A549 (cell line): ENCODE results near the gene HTR3C. TPM values are rescaled to one million over a fixed set of nuclear protein-coding genes. Genes with fewer than 3 reads are reported as not detected.

Source experiments
- ATAC-seq, 2 experiments: fragments of 200-7000 bp in 1 of 2; fragments of >200 bp in 1 of 2; cut with Nextera tagmentation in 1 of 2; cut with Tn5 transposase in 1 of 2; 3 replicates each; pipeline versions ENCODE4 v1.8.0 to v1.9.1; 2018 to 2020; ENCODE audit warnings: mild to moderate bottlenecking in 1 of 2, moderate library complexity in 1 of 2
- CTCF ChIA-PET: fragments of 300-600 bp; sonication (Branson Sonifier 250); formaldehyde crosslinking; extraction: SDS; loops from one replicate; lab custom pipeline; 2021; ENCODE audit warnings: antibody characterized with exemption, inconsistent platforms; lab: Yijun Ruan, JAX
- POLR2A ChIA-PET: fragments of 350-600 bp; formaldehyde crosslinking; extraction: SDS; loops from one replicate; lab custom pipeline; 2021; ENCODE audit warnings: antibody characterized with exemption, inconsistent platforms; lab: Yijun Ruan, JAX
- DNase-seq, 2 experiments: peaks; one replicate each; pipeline versions ENCODE4 v3.0.0 to v3.0.0-alpha.2; 2011 to 2016; ENCODE audit warnings: low read depth in 1 of 2, low spot score in 1 of 2
- FAIRE-seq: peaks from 2 replicates; lab custom pipeline; 2011; peaks lifted over from hg19 to GRCh38; lab: Jason Lieb, UNC
- H3K27ac ChIP-seq, 2 experiments: fragments of >200 bp; sonication (Bioruptor Twin); formaldehyde crosslinking; 3 replicates each; pipeline ENCODE4 v1.5.1; 2016 to 2017
- H3K4me1 ChIP-seq: fragments of >200 bp; sonication (Bioruptor Twin); formaldehyde crosslinking; 3 replicates; pipeline ENCODE4 v1.6.1; 2016
- H3K4me2 ChIP-seq: fragments of >200 bp; sonication (Bioruptor Twin); formaldehyde crosslinking; 3 replicates; pipeline ENCODE4 v1.6.1; 2016
- H3K4me3 ChIP-seq: fragments of >200 bp; sonication (Bioruptor Twin); formaldehyde crosslinking; 3 replicates; pipeline ENCODE4 v1.5.1; 2016
- H3K9me3 ChIP-seq: fragments of >200 bp; sonication (Bioruptor Twin); formaldehyde crosslinking; 3 replicates; pipeline ENCODE4 v1.6.1; 2016
- BCL3 ChIP-seq: fragments of >200 bp; sonication (Bioruptor Twin); formaldehyde crosslinking; IDR thresholded peaks from 3 replicates; pipeline ENCODE4 v1.6.1; 2016
- BHLHE40 ChIP-seq: IDR thresholded peaks from 2 replicates; pipeline ENCODE4 v1.6.1; 2012; ENCODE audit warnings: low read depth, low read length, inconsistent platforms
- CBX2 ChIP-seq: fragments of 200-600 bp; sonication (generic); IDR thresholded peaks from 2 replicates; pipeline ENCODE4 v1.6.1; 2016; ENCODE audit warnings: low read depth, mild to moderate bottlenecking, borderline replicate concordance
- ELK1 ChIP-seq: fragments of 150-350 bp; IDR thresholded peaks from 2 replicates; pipeline ENCODE4 v1.6.1; 2014; ENCODE audit warnings: low read depth, mild to moderate bottlenecking, low read length
- EP300 ChIP-seq, 2 experiments: fragments of >200 bp; sonication (Bioruptor Twin); formaldehyde crosslinking; IDR thresholded peaks; 2 replicates in 1 of 2; 3 replicates in 1 of 2; pipeline ENCODE4 v1.6.1; 2016 to 2017
- ESRRA ChIP-seq: fragments of 150-350 bp; IDR thresholded peaks from 2 replicates; pipeline ENCODE4 v1.6.1; 2014; ENCODE audit warnings: mild to moderate bottlenecking, low read length, borderline replicate concordance
- FOSB ChIP-seq: fragments of 250-450 bp; sonication (Bioruptor Pico); IDR thresholded peaks from 2 replicates; pipeline ENCODE4 v1.5.0; 2020; ENCODE audit warnings: mild to moderate bottlenecking, moderate library complexity
- FOXS1 ChIP-seq: fragments of 250-450 bp; sonication (Bioruptor Pico); IDR thresholded peaks from 2 replicates; pipeline ENCODE4 v1.5.0; 2020; ENCODE audit warnings: mild to moderate bottlenecking, moderate library complexity
- HOXB5 ChIP-seq: fragments of 250-450 bp; sonication (Bioruptor Pico); IDR thresholded peaks from 2 replicates; pipeline ENCODE4 v1.5.0; 2020; ENCODE audit warnings: mild to moderate bottlenecking, moderate library complexity
- JUNB ChIP-seq: fragments of >200 bp; sonication (Bioruptor Twin); formaldehyde crosslinking; IDR thresholded peaks from 2 replicates; pipeline ENCODE4 v1.6.1; 2016
- KDM5A ChIP-seq: fragments of 200-600 bp; sonication (generic); IDR thresholded peaks from 2 replicates; pipeline ENCODE4 v1.6.1; 2016; ENCODE audit warnings: antibody characterized with exemption, mild to moderate bottlenecking
- NPAS2 ChIP-seq: fragments of 250-450 bp; sonication (Bioruptor Pico); IDR thresholded peaks from 2 replicates; pipeline ENCODE4 v1.8.0; 2022; ENCODE audit warnings: mild to moderate bottlenecking, moderate library complexity, borderline replicate concordance
- NR3C1 ChIP-seq: fragments of >200 bp; sonication (Bioruptor Twin); formaldehyde crosslinking; IDR thresholded peaks from 3 replicates; pipeline ENCODE4 v1.6.1; 2017
- PHF8 ChIP-seq: fragments of 200-600 bp; sonication (generic); IDR thresholded peaks from 2 replicates; pipeline ENCODE4 v1.6.1; 2016; ENCODE audit warnings: low read depth, mild to moderate bottlenecking, antibody characterized with exemption, moderate library complexity, borderline replicate concordance
- POLR2A ChIP-seq: IDR thresholded peaks from 2 replicates; pipeline ENCODE4 v1.6.1; 2012; ENCODE audit warnings: mild to moderate bottlenecking, low read length
- RAD21 ChIP-seq, 2 experiments: fragments of >200 bp in 1 of 2; sonication (Bioruptor Twin) in 1 of 2; formaldehyde crosslinking in 1 of 2; IDR thresholded peaks in 1 of 2; conservative IDR thresholded peaks in 1 of 2; 2 replicates in 1 of 2; 3 replicates in 1 of 2; pipeline ENCODE4 v1.6.1; 2012 to 2018; ENCODE audit warnings: inconsistent platforms in 1 of 2
- RFX5 ChIP-seq: fragments of 450-650 bp; IDR thresholded peaks from 2 replicates; pipeline ENCODE4 v1.7.1; 2014; ENCODE audit warnings: antibody characterized with exemption, mild to moderate bottlenecking, moderate library complexity
- SREBF2 ChIP-seq: fragments of 450-650 bp; IDR thresholded peaks from 2 replicates; pipeline ENCODE4 v1.6.1; 2014; ENCODE audit warnings: mild to moderate bottlenecking, moderate library complexity
- TFCP2L1 ChIP-seq: fragments of 250-450 bp; sonication (Bioruptor Pico); IDR thresholded peaks from 2 replicates; pipeline ENCODE4 v1.5.0; 2021; ENCODE audit warnings: mild to moderate bottlenecking
- ZNF302 ChIP-seq: fragments of 250-450 bp; sonication (Bioruptor Pico); IDR thresholded peaks from 2 replicates; pipeline ENCODE4 v1.9.0; 2021; ENCODE audit warnings: inconsistent platforms, mild to moderate bottlenecking, moderate library complexity
- ZSCAN20 ChIP-seq: fragments of 250-450 bp; sonication (Bioruptor Pico); IDR thresholded peaks from 2 replicates; pipeline ENCODE4 v1.8.0; 2022; ENCODE audit warnings: mild to moderate bottlenecking, moderate library complexity
- WGBS: methylation state at CpG from one replicate; pipeline ENCODE4 v1.1.6; 2017; ENCODE audit errors: missing lambda C conversion rate; 5-methylcytosine and 5-hydroxymethylcytosine counted together
- polyA plus RNA-seq, 4 experiments: library from polyadenylated mRNA; depleted of rRNA in 3 of 4; stranded (reverse); fragments of >200 nt; fragmentation: RNase III in 1 of 4; extraction: RNeasy Plus Mini Kit Qiagen cat#74134 plus additional on column Dnase treatment in 1 of 4; gene quantifications; 2 replicates in 3 of 4; 3 replicates in 1 of 4; pipeline ENCODE4 v1.2.3, GENCODE V29; 2011 to 2017
- TF ChIP-seq, protein P1 (sequence below): fragments of 200-600 bp; sonication (generic); IDR thresholded peaks from 2 replicates; pipeline ENCODE4 v1.6.1; 2016; ENCODE audit warnings: antibody characterized with exemption, mild to moderate bottlenecking, moderate library complexity
- TF ChIP-seq, protein P2 (sequence below): fragments of 250-450 bp; sonication (Bioruptor Pico); IDR thresholded peaks from 2 replicates; pipeline ENCODE4 v1.5.0; 2020; ENCODE audit warnings: low read depth, mild to moderate bottlenecking, moderate library complexity
- TF ChIP-seq, protein P3 (sequence below): fragments of 450-650 bp; IDR thresholded peaks from 2 replicates; pipeline ENCODE4 v1.6.1; 2014; ENCODE audit warnings: antibody characterized with exemption

The HTR3C gene
- polyA plus RNA-seq, 2 of the 4 experiments (the other 2 are of a cell fraction) = not detected

DNA sequence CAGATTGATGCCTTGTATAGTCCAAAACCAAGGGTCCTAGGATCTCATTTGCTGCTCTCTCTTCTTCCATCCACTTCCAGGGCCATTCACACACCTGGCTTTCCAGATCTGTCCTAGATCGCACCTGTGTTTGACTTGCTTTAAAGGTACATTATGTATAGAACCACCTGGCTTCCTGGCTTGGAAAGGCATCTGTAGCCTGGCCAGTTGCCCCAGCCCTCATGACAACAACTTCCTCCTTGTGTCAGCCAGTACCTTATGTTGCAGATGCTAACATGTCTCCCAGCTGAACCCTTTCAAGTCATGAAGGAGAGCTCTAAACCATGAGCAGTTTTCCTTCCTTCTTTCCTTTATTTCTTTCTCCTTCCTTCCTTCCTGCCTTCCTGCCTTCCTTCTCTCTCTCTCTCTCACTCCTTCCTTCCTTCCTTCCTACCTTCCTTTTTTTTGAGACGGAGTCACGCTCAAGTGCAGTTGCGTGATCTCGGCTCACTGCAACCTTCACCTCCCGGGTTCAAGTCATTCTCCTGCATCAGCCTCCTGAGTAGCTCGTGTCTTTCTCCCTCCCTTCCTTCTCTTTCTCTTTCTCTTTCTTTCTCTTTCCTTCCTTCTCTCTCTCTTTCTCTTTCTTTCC lies 2.5 kb upstream of the HTR3C start:
- FAIRE-seq (no peak), ATAC-seq (no peak), DNase-seq (no peak)
- WGBS = 57% methylated on average over 7 of the region's 7 CpGs
- ChIA-PET CTCF (no interaction called here), POLR2A (no interaction called here)
- TF ChIP-seq POLR2A (no peak), NR3C1 (no peak), ZSCAN20 (no peak), TFCP2L1 (CRISPR knock-in tag) (no peak)
- H3K27ac ChIP-seq = no peak overlapping the region
- no peak overlapping the region for H3K4me2 ChIP-seq
- H3K4me1 ChIP-seq = no peaks in the 10 kb centered on the region
- no peak overlapping the region for H3K4me3 ChIP-seq
- no peaks in the 10 kb centered on the region for H3K9me3 ChIP-seq

- Histone ChIP-seq H3K27ac (no peak overlapping the region), H3K9me3 (no peaks in the 10 kb centered on the region), H3K4me2 (no peak overlapping the region), H3K4me1 (no peaks in the 10 kb centered on the region), H3K4me3 (no peak overlapping the region)
- ChIA-PET POLR2A (no interaction called here), CTCF (interaction anchor here (0.9 kb wide), 1 partner anchor 18 kb away, joined by 3 read pairs; no protein-coding TSS in a partner anchor)
- FAIRE-seq = no peak
- DNase-seq = no peak
- TF ChIP-seq ZNF302 (CRISPR knock-in tag) (no peak), NPAS2 (CRISPR knock-in tag) (no peak), PHF8 (no peak), FOSB (CRISPR knock-in tag) (no peak)
- TF ChIP-seq, protein P1, sequence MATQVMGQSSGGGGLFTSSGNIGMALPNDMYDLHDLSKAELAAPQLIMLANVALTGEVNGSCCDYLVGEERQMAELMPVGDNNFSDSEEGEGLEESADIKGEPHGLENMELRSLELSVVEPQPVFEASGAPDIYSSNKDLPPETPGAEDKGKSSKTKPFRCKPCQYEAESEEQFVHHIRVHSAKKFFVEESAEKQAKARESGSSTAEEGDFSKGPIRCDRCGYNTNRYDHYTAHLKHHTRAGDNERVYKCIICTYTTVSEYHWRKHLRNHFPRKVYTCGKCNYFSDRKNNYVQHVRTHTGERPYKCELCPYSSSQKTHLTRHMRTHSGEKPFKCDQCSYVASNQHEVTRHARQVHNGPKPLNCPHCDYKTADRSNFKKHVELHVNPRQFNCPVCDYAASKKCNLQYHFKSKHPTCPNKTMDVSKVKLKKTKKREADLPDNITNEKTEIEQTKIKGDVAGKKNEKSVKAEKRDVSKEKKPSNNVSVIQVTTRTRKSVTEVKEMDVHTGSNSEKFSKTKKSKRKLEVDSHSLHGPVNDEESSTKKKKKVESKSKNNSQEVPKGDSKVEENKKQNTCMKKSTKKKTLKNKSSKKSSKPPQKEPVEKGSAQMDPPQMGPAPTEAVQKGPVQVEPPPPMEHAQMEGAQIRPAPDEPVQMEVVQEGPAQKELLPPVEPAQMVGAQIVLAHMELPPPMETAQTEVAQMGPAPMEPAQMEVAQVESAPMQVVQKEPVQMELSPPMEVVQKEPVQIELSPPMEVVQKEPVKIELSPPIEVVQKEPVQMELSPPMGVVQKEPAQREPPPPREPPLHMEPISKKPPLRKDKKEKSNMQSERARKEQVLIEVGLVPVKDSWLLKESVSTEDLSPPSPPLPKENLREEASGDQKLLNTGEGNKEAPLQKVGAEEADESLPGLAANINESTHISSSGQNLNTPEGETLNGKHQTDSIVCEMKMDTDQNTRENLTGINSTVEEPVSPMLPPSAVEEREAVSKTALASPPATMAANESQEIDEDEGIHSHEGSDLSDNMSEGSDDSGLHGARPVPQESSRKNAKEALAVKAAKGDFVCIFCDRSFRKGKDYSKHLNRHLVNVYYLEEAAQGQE = no peak
- ATAC-seq = no peak
- 54% methylated on average over 9 of the region's 9 CpGs for WGBS
Measured at GRCh38 chr3:184058029-184058428, 5.2 kb downstream of the HTR3C start.

DNA sequence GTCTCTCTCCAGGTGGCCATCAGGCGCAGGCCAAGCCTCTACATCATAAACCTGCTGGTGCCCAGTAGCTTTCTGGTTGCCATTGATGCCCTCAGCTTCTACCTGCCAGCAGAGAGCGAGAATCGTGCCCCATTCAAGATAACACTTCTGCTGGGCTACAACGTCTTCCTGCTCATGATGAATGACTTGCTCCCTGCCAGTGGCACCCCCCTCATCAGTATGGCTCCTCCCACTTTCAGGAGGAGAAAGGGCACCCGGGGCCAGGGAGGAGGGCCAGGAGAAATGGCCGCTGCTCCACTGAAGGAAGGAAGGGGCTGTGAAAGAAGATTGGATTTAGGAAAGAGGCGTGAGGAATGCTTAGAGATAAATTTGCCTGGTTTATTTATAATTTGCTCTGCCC lies 6.6 kb downstream of the HTR3C start:
- 69% methylated on average over 6 of the region's 7 CpGs for WGBS
- no peaks in the 10 kb centered on the region for H3K4me1 ChIP-seq
- ATAC-seq = no peak
- no peak overlapping the region for H3K27ac ChIP-seq
- ChIA-PET CTCF (interaction anchor here (0.6 kb wide), 1 partner anchor 667 kb away, joined by 4 read pairs; no protein-coding TSS in a partner anchor), POLR2A (interaction anchor here (0.5 kb wide), 1 partner anchor 126 kb away, joined by 3 read pairs; no protein-coding TSS in a partner anchor)
- H3K4me2 ChIP-seq = no peak overlapping the region
- H3K4me3 ChIP-seq = no peak overlapping the region
- DNase-seq = no peak
- H3K9me3 ChIP-seq = no peaks in the 10 kb centered on the region
- FAIRE-seq = no peak
- TF ChIP-seq RAD21 (conservative IDR thresholded peaks at IDR 0.05 in 1 of 2, IDR thresholded peaks at IDR 0.05 in 1 of 2) (no peak), KDM5A (no peak), FOXS1 (CRISPR knock-in tag) (no peak), ELK1 (no peak), CBX2 (no peak), EP300 (IDR thresholded peaks at IDR 0.05) (no peak), RFX5 (no peak), ESRRA (no peak), BCL3 (no peak), HOXB5 (CRISPR knock-in tag) (no peak), JUNB (no peak), SREBF2 (no peak), BHLHE40 (no peak)
- TF ChIP-seq, protein P2, sequence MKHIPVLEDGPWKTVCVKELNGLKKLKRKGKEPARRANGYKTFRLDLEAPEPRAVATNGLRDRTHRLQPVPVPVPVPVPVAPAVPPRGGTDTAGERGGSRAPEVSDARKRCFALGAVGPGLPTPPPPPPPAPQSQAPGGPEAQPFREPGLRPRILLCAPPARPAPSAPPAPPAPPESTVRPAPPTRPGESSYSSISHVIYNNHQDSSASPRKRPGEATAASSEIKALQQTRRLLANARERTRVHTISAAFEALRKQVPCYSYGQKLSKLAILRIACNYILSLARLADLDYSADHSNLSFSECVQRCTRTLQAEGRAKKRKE (CRISPR knock-in tag) = no peak
- TF ChIP-seq, protein P3, sequence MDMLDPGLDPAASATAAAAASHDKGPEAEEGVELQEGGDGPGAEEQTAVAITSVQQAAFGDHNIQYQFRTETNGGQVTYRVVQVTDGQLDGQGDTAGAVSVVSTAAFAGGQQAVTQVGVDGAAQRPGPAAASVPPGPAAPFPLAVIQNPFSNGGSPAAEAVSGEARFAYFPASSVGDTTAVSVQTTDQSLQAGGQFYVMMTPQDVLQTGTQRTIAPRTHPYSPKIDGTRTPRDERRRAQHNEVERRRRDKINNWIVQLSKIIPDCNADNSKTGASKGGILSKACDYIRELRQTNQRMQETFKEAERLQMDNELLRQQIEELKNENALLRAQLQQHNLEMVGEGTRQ = no peak
